Activated T-helper 17 cell treated with anti-CD3 and anti-CD28 coated beads, Interleukin-2, amount 50 U/mL, for 72 hours (primary cell): ENCODE measurements around the gene UQCC2. TPM values are rescaled to one million over a fixed set of nuclear protein-coding genes. Genes with fewer than 3 reads are reported as not detected.

ENCODE experiments used
- total RNA-seq, 2 donors: library from RNA; stranded (reverse); gene quantifications; one replicate each; pipeline ENCODE4 v1.2.3, GENCODE V29; 2022

Gene UQCC2
- total RNA-seq, 2 donors from 2014 or later = 65.5 to 112 TPM

Other genes starting within 250 kb of the UQCC2 start
- gene BAK1, start 131.4 kb downstream of the UQCC2 start, total RNA-seq = 10 to 100 TPM; 48.8 to 61.9 TPM
- 10 to 100 TPM; 57.0 to 59.7 TPM for gene ITPR3, start 90.4 kb downstream of the UQCC2 start, total RNA-seq
- not detected for gene IP6K3, start 35.2 kb upstream of the UQCC2 start, total RNA-seq
- 10 to 100 TPM; 51.0 to 54.3 TPM for gene LEMD2, start 77.4 kb upstream of the UQCC2 start, total RNA-seq
- not detected for gene MLN, start 92.3 kb upstream of the UQCC2 start, total RNA-seq